Measurements from ENCODE around the gene SELENOV.

The SELENOV gene

GRCh38 chr19:39499932-39500331 is 15.0 kb upstream of the SELENOV start:
- peaks cover 2% of the 10 kb centered on the region for H3K36me3 Mint-ChIP-seq (ENCODE audit: low read depth)
- H3K4me3 Mint-ChIP-seq = no peak overlapping the region
- peaks cover 12% of the 10 kb centered on the region for H3K4me1 Mint-ChIP-seq (ENCODE audit: low read depth)
- DNase-seq (ENCODE audit: low spot score) = no peak
- no peaks in the 10 kb centered on the region for H3K9me3 Mint-ChIP-seq
- no peak overlapping the region for H3K27ac Mint-ChIP-seq
- peaks cover 69% of the 10 kb centered on the region for H3K27me3 Mint-ChIP-seq (ENCODE audit: low read depth)

- Mint-ChIP-seq H3K9me3 (no peaks in the 10 kb centered on the region), H3K4me3 (no peak overlapping the region), H3K27me3 (ENCODE audit: low read depth) (peaks cover 71% of the 10 kb centered on the region)
These were observed 14.4 kb upstream of the SELENOV start for GRCh38 chr19:39500543-39500942.

GRCh38 chr19:39501340-39501739 is 13.6 kb upstream of the SELENOV start:
- no peak overlapping the region for H3K27ac Mint-ChIP-seq
- H3K4me1 Mint-ChIP-seq (ENCODE audit: low read depth) = peaks cover 14% of the 10 kb centered on the region
- peaks cover 2% of the 10 kb centered on the region for H3K36me3 Mint-ChIP-seq (ENCODE audit: low read depth)
- H3K9me3 Mint-ChIP-seq = no peaks in the 10 kb centered on the region
- DNase-seq (ENCODE audit: low spot score) = no peak
- no peak overlapping the region for H3K4me3 Mint-ChIP-seq
- peaks cover 71% of the 10 kb centered on the region for H3K27me3 Mint-ChIP-seq (ENCODE audit: low read depth)

More at GRCh38 chr19:39500543-39500942, 14.4 kb upstream of the SELENOV start:
- Mint-ChIP-seq H3K36me3 (ENCODE audit: low read depth) (peaks cover 2% of the 10 kb centered on the region), H3K27ac (no peak overlapping the region), H3K4me1 (ENCODE audit: low read depth) (peaks cover 12% of the 10 kb centered on the region)
- DNase-seq (ENCODE audit: low spot score) = no peak

- Mint-ChIP-seq H3K36me3 (ENCODE audit: low read depth) (peaks cover 2% of the 10 kb centered on the region), H3K27me3 (ENCODE audit: low read depth) (peaks cover 69% of the 10 kb centered on the region), H3K4me3 (no peak overlapping the region), H3K9me3 (no peaks in the 10 kb centered on the region), H3K4me1 (ENCODE audit: low read depth) (peaks cover 23% of the 10 kb centered on the region), H3K27ac (no peak overlapping the region)
- peak; percentile 81 for DNase-seq (ENCODE audit: low spot score)
These were observed 12.1 kb upstream of the SELENOV start for GRCh38 chr19:39502640-39503417.

GRCh38 chr19:39506598-39506943 is 8.4 kb upstream of the SELENOV start:
- Mint-ChIP-seq H3K4me1 (ENCODE audit: low read depth) (peaks cover 19% of the 10 kb centered on the region), H3K27me3 (ENCODE audit: low read depth) (peaks cover 48% of the 10 kb centered on the region), H3K4me3 (peak overlapping the region; percentile 56), H3K27ac (no peak overlapping the region), H3K36me3 (ENCODE audit: low read depth) (no peaks in the 10 kb centered on the region), H3K9me3 (no peaks in the 10 kb centered on the region)
- no peak for DNase-seq (ENCODE audit: low spot score)

- peaks cover 46% of the 10 kb centered on the region for H3K27me3 Mint-ChIP-seq (ENCODE audit: low read depth)
- peak; percentile 75 for DNase-seq (ENCODE audit: low spot score)
These were observed 7.8 kb upstream of the SELENOV start for GRCh38 chr19:39506944-39507714.

GRCh38 chr19:39507715-39508364 is 7.1 kb upstream of the SELENOV start:
- Mint-ChIP-seq H3K4me3 (peak overlapping the region; percentile 80), H3K27me3 (ENCODE audit: low read depth) (peaks cover 47% of the 10 kb centered on the region), H3K4me1 (ENCODE audit: low read depth) (peaks cover 19% of the 10 kb centered on the region)

More at GRCh38 chr19:39506944-39507714, 7.8 kb upstream of the SELENOV start:
- Mint-ChIP-seq H3K4me1 (ENCODE audit: low read depth) (peaks cover 19% of the 10 kb centered on the region), H3K36me3 (ENCODE audit: low read depth) (no peaks in the 10 kb centered on the region), H3K27ac (no peak overlapping the region), H3K4me3 (peak overlapping the region; percentile 80), H3K9me3 (no peaks in the 10 kb centered on the region)

GRCh38 chr19:39508629-39509028 is 6.3 kb upstream of the SELENOV start:
- no peak overlapping the region for H3K27ac Mint-ChIP-seq
- no peak overlapping the region for H3K4me3 Mint-ChIP-seq
- H3K36me3 Mint-ChIP-seq (ENCODE audit: low read depth) = no peaks in the 10 kb centered on the region
- H3K4me1 Mint-ChIP-seq (ENCODE audit: low read depth) = peaks cover 13% of the 10 kb centered on the region
- H3K27me3 Mint-ChIP-seq (ENCODE audit: low read depth) = peaks cover 49% of the 10 kb centered on the region
- no peak for DNase-seq (ENCODE audit: low spot score)
- no peaks in the 10 kb centered on the region for H3K9me3 Mint-ChIP-seq

More at GRCh38 chr19:39507715-39508364, 7.1 kb upstream of the SELENOV start:
- no peak overlapping the region for H3K27ac Mint-ChIP-seq
- H3K9me3 Mint-ChIP-seq = no peaks in the 10 kb centered on the region
- DNase-seq (ENCODE audit: low spot score) = no peak
- H3K36me3 Mint-ChIP-seq (ENCODE audit: low read depth) = no peaks in the 10 kb centered on the region

GRCh38 chr19:39509233-39509632 is 5.7 kb upstream of the SELENOV start:
- Mint-ChIP-seq H3K9me3 (no peaks in the 10 kb centered on the region), H3K27me3 (ENCODE audit: low read depth) (peaks cover 50% of the 10 kb centered on the region), H3K36me3 (ENCODE audit: low read depth) (no peaks in the 10 kb centered on the region), H3K4me3 (no peak overlapping the region), H3K4me1 (ENCODE audit: low read depth) (peaks cover 13% of the 10 kb centered on the region), H3K27ac (no peak overlapping the region)
- DNase-seq (ENCODE audit: low spot score) = no peak

- Mint-ChIP-seq H3K9me3 (no peaks in the 10 kb centered on the region), H3K36me3 (ENCODE audit: low read depth) (no peaks in the 10 kb centered on the region), H3K4me3 (no peak overlapping the region), H3K4me1 (ENCODE audit: low read depth) (peaks cover 8% of the 10 kb centered on the region), H3K27ac (no peak overlapping the region), H3K27me3 (ENCODE audit: low read depth) (peaks cover 53% of the 10 kb centered on the region)
- DNase-seq (ENCODE audit: low spot score) = no peak
These were observed 2.0 kb upstream of the SELENOV start for GRCh38 chr19:39512988-39513387.

GRCh38 chr19:39515551-39516191 is 732 bp downstream of the SELENOV start:
- Mint-ChIP-seq H3K36me3 (ENCODE audit: low read depth) (no peaks in the 10 kb centered on the region), H3K27me3 (ENCODE audit: low read depth) (peaks cover 54% of the 10 kb centered on the region), H3K27ac (no peak overlapping the region), H3K9me3 (no peaks in the 10 kb centered on the region), H3K4me3 (peak overlapping the region; percentile 2), H3K4me1 (ENCODE audit: low read depth) (peaks cover 8% of the 10 kb centered on the region)
- DNase-seq (ENCODE audit: low spot score) = no peak

GRCh38 chr19:39516270-39516669 is 1.3 kb downstream of the SELENOV start:
- Mint-ChIP-seq H3K4me3 (peak overlapping the region; percentile 2), H3K27me3 (ENCODE audit: low read depth) (peaks cover 54% of the 10 kb centered on the region), H3K9me3 (no peaks in the 10 kb centered on the region), H3K27ac (no peak overlapping the region), H3K36me3 (ENCODE audit: low read depth) (no peaks in the 10 kb centered on the region), H3K4me1 (ENCODE audit: low read depth) (peaks cover 8% of the 10 kb centered on the region)
- DNase-seq (ENCODE audit: low spot score) = no peak

- H3K27ac Mint-ChIP-seq = no peak overlapping the region
- no peak for DNase-seq (ENCODE audit: low spot score)
- H3K36me3 Mint-ChIP-seq (ENCODE audit: low read depth) = no peaks in the 10 kb centered on the region
- H3K4me1 Mint-ChIP-seq (ENCODE audit: low read depth) = peaks cover 8% of the 10 kb centered on the region
- H3K4me3 Mint-ChIP-seq = no peak overlapping the region
- H3K9me3 Mint-ChIP-seq = no peaks in the 10 kb centered on the region
- H3K27me3 Mint-ChIP-seq (ENCODE audit: low read depth) = peaks cover 54% of the 10 kb centered on the region
These were observed 2.5 kb downstream of the SELENOV start for GRCh38 chr19:39517432-39517831.
